Measurements from ENCODE around the gene MMP25. TPM values are rescaled to one million over a fixed set of nuclear protein-coding genes. Genes with fewer than 3 reads are reported as not detected.

MMP25 gene
- polyA plus RNA-seq, 3 donors = 0.71 to 26.6 (median 2.6) TPM

- no peak within 1 kb of the TSS for H3K4me2 ChIP-seq (replicated peaks; ENCODE audit: extremely low read depth, low read length, poor library complexity, severe bottlenecking)
- 97% methylated on average over 7 of the region's 13 CpGs for WGBS (ENCODE audit: insufficient coverage)
- peaks cover 22 to 26% of the 10 kb centered on the region in 2 donors for H3K4me1 ChIP-seq (ENCODE audit: control insufficient read depth in 1 of 2, insufficient read depth in 2 of 2, low read length in 2 of 2)
- Mint-ChIP-seq H3K27me3 (ENCODE audit: low read depth in 3 of 3) (peaks cover 0 to 9% (median 2%) of the 10 kb centered on the region in 3 donors), H3K27ac (peak within 1 kb of the TSS in 2 of 7 donors; percentile 32 to 33), H3K36me3 (no peaks in the 10 kb centered on the region), H3K9me3 (peaks cover 0 to 4% (median 0%) of the 10 kb centered on the region in 7 donors), H3K4me1 (peaks cover 27% of the 10 kb centered on the region), H3K4me3 (peak within 1 kb of the TSS in 1 of 2 donors; percentile 66)
- no peaks in the 10 kb centered on the region for H3K36me3 ChIP-seq (replicated peaks in 1 of 2; ENCODE audit: control insufficient read depth in 1 of 2, insufficient read depth in 2 of 2, low read length in 2 of 2)
- no peaks in the 10 kb centered on the region for H3K79me2 ChIP-seq (ENCODE audit: insufficient read depth, low read length)
- H3K4me3 ChIP-seq (replicated peaks in 1 of 3; ENCODE audit: low read depth in 2 of 3, low read length in 3 of 3) = no peak within 1 kb of the TSS
- DNase-seq = peak in 1 of 3 donors; percentile 55
- no peak within 1 kb of the TSS for H2AFZ ChIP-seq (ENCODE audit: insufficient read depth, low read depth, low read length, poor library complexity, severe bottlenecking)
- H3K27me3 ChIP-seq (ENCODE audit: control insufficient read depth in 2 of 2, insufficient read depth in 2 of 2, low read length in 2 of 2) = no peaks in the 10 kb centered on the region
- H3K9me3 ChIP-seq (replicated peaks in 1 of 2; ENCODE audit: control insufficient read depth in 1 of 2, insufficient read depth in 1 of 2, low read length in 2 of 2) = no peaks in the 10 kb centered on the region
- H3K27ac ChIP-seq (ENCODE audit: low read depth in 1 of 2, low read length in 2 of 2) = no peak within 1 kb of the TSS
- TF ChIP-seq CTCF (IDR thresholded peaks at IDR 0.05) = no peak
- intact Hi-C loops (cut with micrococcal nuclease) = no loop called here
- H3K9ac ChIP-seq (ENCODE audit: insufficient read depth, low read length, poor library complexity, severe bottlenecking) = no peak within 1 kb of the TSS
- no peaks in the 10 kb centered on the region for H4K20me1 ChIP-seq (ENCODE audit: insufficient read depth, low read length)
Observed at GRCh38 chr16:3065069-3065741, 18.8 kb downstream of the MMP25 start, which contains the start of gene IL32. TSS of gene IL32 (plus strand) at chr16:3065640. CDS start at chr16:3065812, 172 bp downstream.

- Histone ChIP-seq H3K27ac (ENCODE audit: low read depth in 1 of 2, low read length in 2 of 2) (no peak overlapping the region), H3K79me2 (ENCODE audit: insufficient read depth, low read length) (no peaks in the 10 kb centered on the region), H3K9me3 (replicated peaks in 1 of 2; ENCODE audit: control insufficient read depth in 1 of 2, insufficient read depth in 1 of 2, low read length in 2 of 2) (no peaks in the 10 kb centered on the region), H3K27me3 (ENCODE audit: control insufficient read depth in 2 of 2, insufficient read depth in 2 of 2, low read length in 2 of 2) (no peaks in the 10 kb centered on the region), H4K20me1 (ENCODE audit: insufficient read depth, low read length) (no peaks in the 10 kb centered on the region), H3K4me1 (ENCODE audit: control insufficient read depth in 1 of 2, insufficient read depth in 2 of 2, low read length in 2 of 2) (peaks cover 22 to 33% of the 10 kb centered on the region in 2 donors), H3K4me2 (replicated peaks; ENCODE audit: extremely low read depth, low read length, poor library complexity, severe bottlenecking) (no peak overlapping the region), H3K4me3 (replicated peaks in 1 of 3; ENCODE audit: low read depth in 2 of 3, low read length in 3 of 3) (no peak overlapping the region), H2AFZ (ENCODE audit: insufficient read depth, low read depth, low read length, poor library complexity, severe bottlenecking) (no peak overlapping the region), H3K36me3 (replicated peaks in 1 of 2; ENCODE audit: control insufficient read depth in 1 of 2, insufficient read depth in 2 of 2, low read length in 2 of 2) (no peaks in the 10 kb centered on the region), H3K9ac (ENCODE audit: insufficient read depth, low read length, poor library complexity, severe bottlenecking) (no peak overlapping the region)
- Mint-ChIP-seq H3K4me1 (peaks cover 32% of the 10 kb centered on the region), H3K27ac (peak overlapping the region in 1 of 7 donors; percentile 32), H3K27me3 (ENCODE audit: low read depth in 3 of 3) (peaks cover 0 to 7% (median 3%) of the 10 kb centered on the region in 3 donors), H3K4me3 (peak overlapping the region in 1 of 2 donors; percentile 66), H3K9me3 (peaks cover 0 to 4% (median 0%) of the 10 kb centered on the region in 7 donors), H3K36me3 (no peaks in the 10 kb centered on the region)
- intact Hi-C loops (cut with micrococcal nuclease) = no loop called here
- 98% methylated on average over 19 of the region's 26 CpGs for WGBS (ENCODE audit: insufficient coverage)
- no peak for DNase-seq
- no peak for TF ChIP-seq CTCF (IDR thresholded peaks at IDR 0.05)
Observed at GRCh38 chr16:3065742-3066439, 19.5 kb downstream of the MMP25 start.
